Fibroblast of lung (primary cell): ENCODE results near the gene DDX49.

Experiments used
- EZH2 ChIP-seq: IDR thresholded peaks from 2 replicates; pipeline ENCODE4 v1.5.1; 2012; ENCODE audit warnings: low read length, control low read depth, mild to moderate bottlenecking; ENCODE audit errors: missing control alignments
- TF ChIP-seq, protein P1 (sequence below), 2 donors: IDR thresholded peaks in 1 of 2; conservative IDR thresholded peaks in 1 of 2; 1 replicate in 1 of 2; 2 replicates in 1 of 2; pipeline ENCODE4 v1.5.1; 2011 to 2012; ENCODE audit warnings: low read length in 2 of 2, control low read depth in 1 of 2, inconsistent platforms in 1 of 2, low read depth in 1 of 2, mild to moderate bottlenecking in 1 of 2

GRCh38 chr19:18948976-18949356 lies 29.5 kb downstream of the DDX49 start:
- TF ChIP-seq, protein P1, sequence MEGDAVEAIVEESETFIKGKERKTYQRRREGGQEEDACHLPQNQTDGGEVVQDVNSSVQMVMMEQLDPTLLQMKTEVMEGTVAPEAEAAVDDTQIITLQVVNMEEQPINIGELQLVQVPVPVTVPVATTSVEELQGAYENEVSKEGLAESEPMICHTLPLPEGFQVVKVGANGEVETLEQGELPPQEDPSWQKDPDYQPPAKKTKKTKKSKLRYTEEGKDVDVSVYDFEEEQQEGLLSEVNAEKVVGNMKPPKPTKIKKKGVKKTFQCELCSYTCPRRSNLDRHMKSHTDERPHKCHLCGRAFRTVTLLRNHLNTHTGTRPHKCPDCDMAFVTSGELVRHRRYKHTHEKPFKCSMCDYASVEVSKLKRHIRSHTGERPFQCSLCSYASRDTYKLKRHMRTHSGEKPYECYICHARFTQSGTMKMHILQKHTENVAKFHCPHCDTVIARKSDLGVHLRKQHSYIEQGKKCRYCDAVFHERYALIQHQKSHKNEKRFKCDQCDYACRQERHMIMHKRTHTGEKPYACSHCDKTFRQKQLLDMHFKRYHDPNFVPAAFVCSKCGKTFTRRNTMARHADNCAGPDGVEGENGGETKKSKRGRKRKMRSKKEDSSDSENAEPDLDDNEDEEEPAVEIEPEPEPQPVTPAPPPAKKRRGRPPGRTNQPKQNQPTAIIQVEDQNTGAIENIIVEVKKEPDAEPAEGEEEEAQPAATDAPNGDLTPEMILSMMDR (conservative IDR thresholded peaks at IDR 0.05 in 1 of 2, IDR thresholded peaks at IDR 0.05 in 1 of 2; ENCODE audit: low read depth in 1 of 2, low read length in 2 of 2): no peak
- no peak for TF ChIP-seq EZH2
